SK-N-SH (cell line): ENCODE data around the gene HS3ST1.

Experiments used
- EP300 ChIP-seq, 2 experiments: IDR thresholded peaks; 2 replicates each; pipeline versions ENCODE4 v1.4.0 to v1.6.1; 2012; ENCODE audit warnings: borderline replicate concordance in 1 of 2, low read depth in 1 of 2, low read length in 1 of 2
- EZH2phosphoT487 ChIP-seq: fragments of 200-600 bp; sonication (generic); IDR thresholded peaks from 2 replicates; pipeline ENCODE4 v1.6.1; 2017; ENCODE audit warnings: low read depth, mixed run types, mild to moderate bottlenecking, antibody characterized with exemption, moderate library complexity, borderline replicate concordance
- FOSL2 ChIP-seq: IDR thresholded peaks from 2 replicates; pipeline ENCODE4 v1.4.0; 2012; ENCODE audit warnings: low read depth, mild to moderate bottlenecking, moderate library complexity, borderline replicate concordance
- FOXM1 ChIP-seq: IDR thresholded peaks from 2 replicates; pipeline ENCODE4 v1.4.0; 2012; ENCODE audit warnings: low read depth, mild to moderate bottlenecking
- IRF3 ChIP-seq: fragments of 150-350 bp; IDR thresholded peaks from 2 replicates; pipeline ENCODE4 v1.6.1; 2016; ENCODE audit warnings: mild to moderate bottlenecking, low read depth, low read length
- JUND ChIP-seq: IDR thresholded peaks from 2 replicates; pipeline ENCODE4 v1.4.0; 2012
- POLR2AphosphoS5 ChIP-seq: IDR thresholded peaks from 2 replicates; pipeline ENCODE4 v1.6.1; 2012; ENCODE audit warnings: low read depth, low read length
- RFX5 ChIP-seq: IDR thresholded peaks from 2 replicates; pipeline ENCODE4 v1.6.1; 2012; ENCODE audit warnings: mild to moderate bottlenecking, improper control_type of control experiment, low read length
- RXRA ChIP-seq: IDR thresholded peaks from 2 replicates; pipeline ENCODE4 v1.4.0; 2012; ENCODE audit warnings: low read depth, mild to moderate bottlenecking, borderline replicate concordance
- TAF1 ChIP-seq: IDR thresholded peaks from 2 replicates; pipeline ENCODE4 v1.6.1; 2012; ENCODE audit warnings: low read depth, mild to moderate bottlenecking, low read length, moderate library complexity, borderline replicate concordance
- USF2 ChIP-seq: fragments of 150-350 bp; IDR thresholded peaks from 2 replicates; pipeline ENCODE4 v1.6.1; 2017; ENCODE audit warnings: antibody characterized with exemption, low read length, low read depth, borderline replicate concordance
- YY1 ChIP-seq: IDR thresholded peaks from 2 replicates; pipeline ENCODE4 v1.4.0; 2012; ENCODE audit warnings: low read depth, mild to moderate bottlenecking
- TF ChIP-seq, protein P1 (sequence below): fragments of 200-600 bp; sonication (generic); IDR thresholded peaks from 2 replicates; pipeline ENCODE4 v1.6.1; 2017; ENCODE audit warnings: antibody characterized with exemption, mild to moderate bottlenecking, moderate library complexity
- TF ChIP-seq, protein P2 (sequence below): IDR thresholded peaks from 2 replicates; pipeline ENCODE4 v1.4.0; 2012; ENCODE audit warnings: low read depth

DNA sequence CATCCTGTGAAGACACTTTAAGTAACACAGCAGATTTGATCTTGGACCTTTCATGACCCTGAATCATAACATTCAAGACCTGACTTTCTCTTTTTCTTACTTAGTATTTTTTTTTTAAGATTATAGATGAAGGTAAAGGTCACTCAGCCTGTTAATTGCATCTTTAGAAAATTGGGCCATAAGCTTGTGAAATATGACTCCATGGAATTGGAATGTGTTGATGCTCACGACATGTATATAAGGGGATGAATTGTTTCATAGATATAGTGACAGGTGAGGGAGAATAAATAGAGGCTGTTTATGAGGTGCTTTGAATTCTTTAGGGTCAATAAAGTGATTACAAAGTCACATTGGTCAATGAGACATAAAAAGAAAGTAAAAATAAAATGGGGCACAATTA lies 27.7 kb upstream of the HS3ST1 start:
- no peak for TF ChIP-seq EZH2phosphoT487
- no peak for TF ChIP-seq FOXM1
- no peak for TF ChIP-seq EP300 (IDR thresholded peaks at IDR 0.05; ENCODE audit: borderline replicate concordance in 1 of 2, low read depth in 1 of 2, low read length in 1 of 2)
- TF ChIP-seq FOSL2, result no peak
- no peak for TF ChIP-seq YY1
- TF ChIP-seq RXRA, result no peak
- TF ChIP-seq, protein P1, sequence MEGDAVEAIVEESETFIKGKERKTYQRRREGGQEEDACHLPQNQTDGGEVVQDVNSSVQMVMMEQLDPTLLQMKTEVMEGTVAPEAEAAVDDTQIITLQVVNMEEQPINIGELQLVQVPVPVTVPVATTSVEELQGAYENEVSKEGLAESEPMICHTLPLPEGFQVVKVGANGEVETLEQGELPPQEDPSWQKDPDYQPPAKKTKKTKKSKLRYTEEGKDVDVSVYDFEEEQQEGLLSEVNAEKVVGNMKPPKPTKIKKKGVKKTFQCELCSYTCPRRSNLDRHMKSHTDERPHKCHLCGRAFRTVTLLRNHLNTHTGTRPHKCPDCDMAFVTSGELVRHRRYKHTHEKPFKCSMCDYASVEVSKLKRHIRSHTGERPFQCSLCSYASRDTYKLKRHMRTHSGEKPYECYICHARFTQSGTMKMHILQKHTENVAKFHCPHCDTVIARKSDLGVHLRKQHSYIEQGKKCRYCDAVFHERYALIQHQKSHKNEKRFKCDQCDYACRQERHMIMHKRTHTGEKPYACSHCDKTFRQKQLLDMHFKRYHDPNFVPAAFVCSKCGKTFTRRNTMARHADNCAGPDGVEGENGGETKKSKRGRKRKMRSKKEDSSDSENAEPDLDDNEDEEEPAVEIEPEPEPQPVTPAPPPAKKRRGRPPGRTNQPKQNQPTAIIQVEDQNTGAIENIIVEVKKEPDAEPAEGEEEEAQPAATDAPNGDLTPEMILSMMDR, result no peak
- no peak for TF ChIP-seq IRF3
- no peak for TF ChIP-seq POLR2AphosphoS5
- TF ChIP-seq RFX5, result no peak
- TF ChIP-seq, protein P2, sequence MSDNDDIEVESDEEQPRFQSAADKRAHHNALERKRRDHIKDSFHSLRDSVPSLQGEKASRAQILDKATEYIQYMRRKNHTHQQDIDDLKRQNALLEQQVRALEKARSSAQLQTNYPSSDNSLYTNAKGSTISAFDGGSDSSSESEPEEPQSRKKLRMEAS, result no peak
- no peak for TF ChIP-seq USF2
- TF ChIP-seq TAF1, result no peak
- no peak for TF ChIP-seq JUND
